Coronary artery (tissue), 2 donors: Measurements from ENCODE around the gene ARHGAP30.

Experiments
- DNase-seq: peaks from one replicate; pipeline ENCODE4 v3.0.0-alpha.2; 2017; ENCODE audit warnings: low spot score
- H3K27ac ChIP-seq, 2 donors: fragments of 200-600 bp; sonication (generic); one replicate each; pipeline ENCODE4 v1.5.1; 2016 to 2019
- H3K4me3 ChIP-seq: fragments of 200-600 bp; sonication (generic); 2 replicates; pipeline ENCODE4 v1.5.1; 2016; ENCODE audit warnings: mild to moderate bottlenecking, moderate library complexity
- CTCF ChIP-seq: fragments of 200-600 bp; sonication (generic); IDR thresholded peaks from one replicate; pipeline ENCODE4 v1.5.1; 2019; ENCODE audit warnings: antibody characterized with exemption

ARHGAP30 gene

GRCh38 chr1:161090617-161091016, 20.9 kb upstream of the ARHGAP30 start:
- Histone ChIP-seq H3K4me3 (no peak overlapping the region), H3K27ac (no peak overlapping the region)
- TF ChIP-seq CTCF, result no peak
- no peak for DNase-seq

- H3K27ac ChIP-seq, result no peak overlapping the region
- TF ChIP-seq CTCF, result no peak
- DNase-seq, result no peak
- no peak overlapping the region for H3K4me3 ChIP-seq
Measured at GRCh38 chr1:161089938-161090337, 20.2 kb upstream of the ARHGAP30 start.

- no peak for TF ChIP-seq CTCF
- DNase-seq, result no peak
- no peak within 1 kb of the TSS for H3K27ac ChIP-seq
- H3K4me3 ChIP-seq, result no peak within 1 kb of the TSS
Measured at GRCh38 chr1:161089251-161089924, 19.7 kb upstream of the ARHGAP30 start, which contains the start of gene NECTIN4. NECTIN4 (minus strand) TSS chr1:161089558; CDS start chr1:161089296, 262 bp downstream.

- no peak for DNase-seq
- no peak overlapping the region for H3K4me3 ChIP-seq
- no peak for TF ChIP-seq CTCF
- no peak overlapping the region for H3K27ac ChIP-seq
Measured at GRCh38 chr1:161088587-161089110, 19.0 kb upstream of the ARHGAP30 start.

- Histone ChIP-seq H3K4me3 (no peak overlapping the region), H3K27ac (no peak overlapping the region)
- no peak for DNase-seq
- TF ChIP-seq CTCF, result no peak
Measured at GRCh38 chr1:161086457-161086856, 16.8 kb upstream of the ARHGAP30 start.

- TF ChIP-seq CTCF, result no peak
- Histone ChIP-seq H3K27ac (no peak overlapping the region), H3K4me3 (no peak overlapping the region)
- no peak for DNase-seq
Measured at GRCh38 chr1:161085165-161085564, 15.5 kb upstream of the ARHGAP30 start.

GRCh38 chr1:161084597-161084988, 14.9 kb upstream of the ARHGAP30 start:
- H3K27ac ChIP-seq, result no peak overlapping the region

More at GRCh38 chr1:161084597-161084988, 14.9 kb upstream of the ARHGAP30 start:
- TF ChIP-seq CTCF, result no peak
- no peak for DNase-seq
- H3K4me3 ChIP-seq, result no peak overlapping the region
